ENCODE measurements around the gene COQ7. TPM values are rescaled to one million over a fixed set of nuclear protein-coding genes. Genes with fewer than 3 reads are reported as not detected.

The COQ7 gene
- polyA plus RNA-seq (2012; ENCODE audit: insufficient read depth, insufficient read length, low read depth): 32.4 TPM

- Histone ChIP-seq H3K27me3 (no peaks in the 10 kb centered on the region), H3K4me3 (ENCODE audit: low read depth, low read length) (peak within 1 kb of the TSS; percentile 95), H3K9me3 (no peaks in the 10 kb centered on the region), H3K4me1 (no peaks in the 10 kb centered on the region; the same call in 1 of the 2 replicates), H3K36me3 (peaks cover 4% of the 10 kb centered on the region; the same call in 1 of the 2 replicates)
- DNase-seq: peak; percentile 98
- no peak for TF ChIP-seq CTCF (IDR thresholded peaks at IDR 0.05; ENCODE audit: low read depth, low read length)
Observed at GRCh38 chr16:19067349-19068236, at the start of gene COQ7. COQ7 (plus strand) TSS chr16:19067614; CDS start chr16:19067665, 51 bp downstream.

- no peaks in the 10 kb centered on the region for H3K36me3 ChIP-seq
- no peak for DNase-seq
- no peak for TF ChIP-seq CTCF (IDR thresholded peaks at IDR 0.05; ENCODE audit: low read depth, low read length)
- H3K4me3 ChIP-seq (ENCODE audit: low read depth, low read length): no peak overlapping the region
- no peaks in the 10 kb centered on the region for H3K4me1 ChIP-seq
- no peaks in the 10 kb centered on the region for H3K27me3 ChIP-seq
- no peaks in the 10 kb centered on the region for H3K9me3 ChIP-seq
Observed at GRCh38 chr16:19020689-19021088, 46.7 kb upstream of the COQ7 start.

GRCh38 chr16:19021747-19022146 is 45.7 kb upstream of the COQ7 start:
- no peaks in the 10 kb centered on the region for H3K4me1 ChIP-seq
- no peak for TF ChIP-seq CTCF (IDR thresholded peaks at IDR 0.05; ENCODE audit: low read depth, low read length)
- no peaks in the 10 kb centered on the region for H3K27me3 ChIP-seq
- H3K9me3 ChIP-seq: no peaks in the 10 kb centered on the region
- no peaks in the 10 kb centered on the region for H3K36me3 ChIP-seq
- H3K4me3 ChIP-seq (ENCODE audit: low read depth, low read length): no peak overlapping the region
- DNase-seq: no peak

- Histone ChIP-seq H3K4me3 (ENCODE audit: low read depth, low read length) (no peak overlapping the region), H3K36me3 (no peaks in the 10 kb centered on the region), H3K27me3 (no peaks in the 10 kb centered on the region), H3K4me1 (no peaks in the 10 kb centered on the region), H3K9me3 (no peaks in the 10 kb centered on the region)
- no peak for DNase-seq
- no peak for TF ChIP-seq CTCF (IDR thresholded peaks at IDR 0.05; ENCODE audit: low read depth, low read length)
Observed at GRCh38 chr16:19027416-19027815, 40.0 kb upstream of the COQ7 start.

GRCh38 chr16:19029980-19030379 is 37.4 kb upstream of the COQ7 start:
- no peak for DNase-seq
- no peaks in the 10 kb centered on the region for H3K36me3 ChIP-seq
- no peak overlapping the region for H3K4me3 ChIP-seq (ENCODE audit: low read depth, low read length)
- no peak for TF ChIP-seq CTCF (IDR thresholded peaks at IDR 0.05; ENCODE audit: low read depth, low read length)
- H3K27me3 ChIP-seq: no peaks in the 10 kb centered on the region
- H3K4me1 ChIP-seq: no peaks in the 10 kb centered on the region
- H3K9me3 ChIP-seq: no peaks in the 10 kb centered on the region

- TF ChIP-seq CTCF (IDR thresholded peaks at IDR 0.05; ENCODE audit: low read depth, low read length): no peak
- DNase-seq: no peak
- H3K27me3 ChIP-seq: no peaks in the 10 kb centered on the region
- no peaks in the 10 kb centered on the region for H3K36me3 ChIP-seq
- no peaks in the 10 kb centered on the region for H3K4me1 ChIP-seq
- H3K4me3 ChIP-seq (ENCODE audit: low read depth, low read length): no peak overlapping the region
- no peaks in the 10 kb centered on the region for H3K9me3 ChIP-seq
Observed at GRCh38 chr16:19031738-19032137, 35.7 kb upstream of the COQ7 start.
